ENCODE results near the gene IMMP2L. TPM values are rescaled to one million over a fixed set of nuclear protein-coding genes. Genes with fewer than 3 reads are reported as not detected.

IMMP2L gene
- total and polyA plus RNA-seq, 2 of the 8 experiments (the other 6 are each of a cell fraction or from before 2014, with no cell fraction given): 2.3 to 10.1 TPM

GRCh38 chr7:110775046-110775445 lies 787.2 kb downstream of the IMMP2L start:
- H2BK5ac ChIP-seq (ENCODE audit: low read depth, low read length): no peak overlapping the region
- TF ChIP-seq JUND (IDR thresholded peaks at IDR 0.05; ENCODE audit: low read length) (no peak), SP4 (IDR thresholded peaks at IDR 0.05; ENCODE audit: low read length) (no peak), BACH1 (IDR thresholded peaks at IDR 0.05; ENCODE audit: low read length) (no peak), PHF8 (conservative IDR thresholded peaks at IDR 0.05; ENCODE audit: low read depth, low read length) (no peak), TAF1 (IDR thresholded peaks at IDR 0.05; ENCODE audit: low read depth, low read length) (no peak), SUZ12 (IDR thresholded peaks at IDR 0.05; ENCODE audit: low read length) (no peak), RFX5 (IDR thresholded peaks at IDR 0.05; ENCODE audit: borderline replicate concordance, low read depth, low read length) (no peak), CREB1 (IDR thresholded peaks at IDR 0.05) (no peak), SIX5 (IDR thresholded peaks at IDR 0.05; ENCODE audit: low read depth, low read length) (no peak), CHD1 (IDR thresholded peaks at IDR 0.05; ENCODE audit: low read depth, low read length) (no peak), POLR2A (IDR thresholded peaks at IDR 0.05; ENCODE audit: control extremely low read depth in 1 of 2, low read depth in 2 of 2, low read length in 2 of 2) (no peak), TEAD4 (IDR thresholded peaks at IDR 0.05; ENCODE audit: low read depth, low read length) (no peak), TCF12 (IDR thresholded peaks at IDR 0.05; ENCODE audit: low read depth, low read length) (no peak), KDM1A (IDR thresholded peaks at IDR 0.05; ENCODE audit: borderline replicate concordance, low read length) (no peak), RXRA (IDR thresholded peaks at IDR 0.05; ENCODE audit: insufficient read depth, low read depth, low read length) (no peak), EZH2 (IDR thresholded peaks at IDR 0.05; ENCODE audit: low read depth, low read length, severe bottlenecking) (no peak)
- H3K4me1 ChIP-seq (replicated peaks in 1 of 4; ENCODE audit: control insufficient read depth in 3 of 4, insufficient read depth in 4 of 4, low read length in 3 of 4): no peaks in the 10 kb centered on the region
- no peaks in the 10 kb centered on the region for H4K20me1 ChIP-seq (replicated peaks in 1 of 2; ENCODE audit: control insufficient read depth in 1 of 2, insufficient read depth in 2 of 2, low read length in 2 of 2)
- no peak overlapping the region for H3K56ac ChIP-seq (replicated peaks; ENCODE audit: insufficient read length, low read depth, low read length)
- H3K18ac ChIP-seq (ENCODE audit: extremely low read depth, low read length): no peak overlapping the region
- H3K79me1 ChIP-seq (ENCODE audit: low read depth, low read length): no peaks in the 10 kb centered on the region
- H2BK15ac ChIP-seq (ENCODE audit: low read length): no peak overlapping the region
- H2AFZ ChIP-seq (ENCODE audit: low read length): no peak overlapping the region
- POLR2A ChIA-PET (ENCODE audit: partially characterized antibody): no interaction called here
- H3K36me3 ChIP-seq (ENCODE audit: control insufficient read depth in 2 of 4, insufficient read depth in 4 of 4, low read length in 3 of 4): no peaks in the 10 kb centered on the region
- no peak overlapping the region for H2BK120ac ChIP-seq (replicated peaks; ENCODE audit: low read depth, low read length)
- WGBS, 2 experiments (ENCODE audit: extremely low coverage in 1 of 2, insufficient coverage in 1 of 2, insufficient read length in 1 of 2, insufficient replicate concordance in 2 of 2, low coverage in 1 of 2, low lambda C conversion rate in 2 of 2, missing lambda C conversion rate in 1 of 2): 95% methylated on average over 2 of the region's 2 CpGs; no CpG with 5 or more reads in 1 of the 2 experiments
- H3K23ac ChIP-seq (ENCODE audit: insufficient read length): no peak overlapping the region
- no peak overlapping the region for H3K4me3 ChIP-seq (ENCODE audit: extremely low read depth in 1 of 4, insufficient read depth in 2 of 4, low read depth in 3 of 4, low read length in 4 of 4)
- no peaks in the 10 kb centered on the region for H3K79me2 ChIP-seq (ENCODE audit: control insufficient read depth in 1 of 2, insufficient read depth in 2 of 2, low read length in 2 of 2)
- H3K23me2 ChIP-seq (ENCODE audit: low read depth, low read length): no peaks in the 10 kb centered on the region
- CTCF ChIA-PET (ENCODE audit: partially characterized antibody): no interaction called here
- no peak overlapping the region for H4K91ac ChIP-seq (replicated peaks; ENCODE audit: insufficient read length, low read length)
- no peak overlapping the region for H3K4me2 ChIP-seq (ENCODE audit: insufficient read depth in 1 of 2, low read depth in 2 of 2, low read length in 2 of 2)
- no peak overlapping the region for H3K4ac ChIP-seq (replicated peaks; ENCODE audit: insufficient read length, low read depth, low read length)
- H3K9ac ChIP-seq (replicated peaks in 1 of 4; ENCODE audit: extremely low read depth in 1 of 4, low read depth in 3 of 4, low read length in 3 of 4): no peak overlapping the region
- no peak overlapping the region for H4K5ac ChIP-seq (ENCODE audit: insufficient read length, low read depth, low read length)
- no peak for FAIRE-seq
- H2BK20ac ChIP-seq (ENCODE audit: low read length): no peak overlapping the region
- no peak overlapping the region for H2BK12ac ChIP-seq (ENCODE audit: low read depth, low read length)
- no peak overlapping the region for H2AK5ac ChIP-seq (ENCODE audit: low read depth, low read length)
- no peak overlapping the region for H3K14ac ChIP-seq (ENCODE audit: insufficient read length)
- no peak overlapping the region for H3K27ac ChIP-seq (ENCODE audit: low read depth, low read length)
- no peak for DNase-seq (ENCODE audit: low read depth in 1 of 2, low spot score in 2 of 2)
- H3K27me3 ChIP-seq (replicated peaks in 1 of 4; ENCODE audit: control insufficient read depth in 3 of 4, extremely low read depth in 1 of 4, insufficient read depth in 3 of 4, low read length in 3 of 4): no peaks in the 10 kb centered on the region
- no peak overlapping the region for H4K8ac ChIP-seq (ENCODE audit: extremely low read depth, insufficient read depth, low read length)
- H3K9me3 ChIP-seq (ENCODE audit: insufficient read depth in 2 of 2, low read depth in 1 of 2, low read length in 1 of 2): no peaks in the 10 kb centered on the region

Data from H1 (cell line).